ENCODE measurements around the gene SLX4IP.
"Not testable (repeated sequence)": the region's sequence is repeated elsewhere in the genome, so short reads cannot be mapped to it uniquely, and the experiment has no call there.

Gene SLX4IP

GRCh38 chr20:10611357-10611756, 176.3 kb downstream of the SLX4IP start:
- DNase-seq = no peak

- not testable (repeated sequence) for DNase-seq
Measured at GRCh38 chr20:10613426-10613825, 178.3 kb downstream of the SLX4IP start.

GRCh38 chr20:10613911-10614310, 178.8 kb downstream of the SLX4IP start:
- DNase-seq = no peak

- no peak for DNase-seq
Measured at GRCh38 chr20:10616212-10616611, 181.1 kb downstream of the SLX4IP start.

- not testable (repeated sequence) for DNase-seq
Measured at GRCh38 chr20:10617549-10618133, 182.5 kb downstream of the SLX4IP start.

- no peak for DNase-seq
Measured at GRCh38 chr20:10618611-10619245, 183.6 kb downstream of the SLX4IP start.

GRCh38 chr20:10619427-10619826, 184.3 kb downstream of the SLX4IP start:
- DNase-seq = no peak

- DNase-seq = no peak
Measured at GRCh38 chr20:10621149-10621548, 186.0 kb downstream of the SLX4IP start.

GRCh38 chr20:10622657-10623418, 187.7 kb downstream of the SLX4IP start:
- no peak for DNase-seq

GRCh38 chr20:10625641-10626040, 190.5 kb downstream of the SLX4IP start:
- no peak for DNase-seq

GRCh38 chr20:10626896-10627295, 191.8 kb downstream of the SLX4IP start:
- no peak for DNase-seq

- DNase-seq = no peak
Measured at GRCh38 chr20:10629946-10630650, 195.0 kb downstream of the SLX4IP start.

GRCh38 chr20:10631126-10631525, 196.0 kb downstream of the SLX4IP start:
- DNase-seq = no peak

- no peak for DNase-seq
Measured at GRCh38 chr20:10632721-10633509, 197.8 kb downstream of the SLX4IP start.

GRCh38 chr20:10633718-10634117, 198.6 kb downstream of the SLX4IP start:
- no peak for DNase-seq

- DNase-seq = no peak
Measured at GRCh38 chr20:10634211-10634610, 199.1 kb downstream of the SLX4IP start.

- no peak for DNase-seq
Measured at GRCh38 chr20:10634683-10635411, 199.7 kb downstream of the SLX4IP start.

- DNase-seq = no peak
Measured at GRCh38 chr20:10635476-10636208, 200.5 kb downstream of the SLX4IP start.

- DNase-seq = no peak
Measured at GRCh38 chr20:10636326-10636818, 201.3 kb downstream of the SLX4IP start.

- no peak for DNase-seq
Measured at GRCh38 chr20:10637031-10637559, 202.0 kb downstream of the SLX4IP start.

- DNase-seq = no peak
Measured at GRCh38 chr20:10637563-10637962, 202.5 kb downstream of the SLX4IP start.
